ENCODE measurements around the gene CSF3R. TPM values are rescaled to one million over a fixed set of nuclear protein-coding genes. Genes with fewer than 3 reads are reported as not detected.

Gene CSF3R
- total RNA-seq, 2 experiments from 2014 or later = not detected

- POLR2A ChIA-PET = no interaction called here
- intact Hi-C loops (cut with micrococcal nuclease; ENCODE audit: unreplicated experiment) = no loop called here
- no peak overlapping the region for H3K4me3 ChIP-seq (ENCODE audit: low read depth, low read length, poor library complexity, severe bottlenecking)
Measured at GRCh38 chr1:36524359-36525062, 41.8 kb upstream of the CSF3R start.

GRCh38 chr1:36523850-36524249, 41.1 kb upstream of the CSF3R start:
- H3K4me1 ChIP-seq (ENCODE audit: insufficient read depth, low read length, poor library complexity, severe bottlenecking) = no peaks in the 10 kb centered on the region
- DNase-seq (ENCODE audit: low spot score) = no peak
- H3K36me3 ChIP-seq (ENCODE audit: insufficient read depth, low read length) = no peaks in the 10 kb centered on the region
- no peaks in the 10 kb centered on the region for H4K20me1 ChIP-seq (ENCODE audit: insufficient read depth, low read length)
- CTCF ChIA-PET (ENCODE audit: unreplicated experiment) = no interaction called here
- POLR2A ChIA-PET = no interaction called here
- no peaks in the 10 kb centered on the region for H3K9me3 ChIP-seq (ENCODE audit: low read length)
- intact Hi-C loops (cut with micrococcal nuclease; ENCODE audit: unreplicated experiment) = no loop called here
- TF ChIP-seq CTCF (conservative IDR thresholded peaks at IDR 0.05; ENCODE audit: low read length) (no peak), EZH2phosphoT487 (IDR thresholded peaks at IDR 0.05; ENCODE audit: borderline replicate concordance, low read depth, low read length) (no peak)
- H3K79me2 ChIP-seq (ENCODE audit: insufficient read depth, low read depth, low read length) = no peaks in the 10 kb centered on the region
- BruUV-seq (replicated peaks) = no TSS peak
- no peaks in the 10 kb centered on the region for H3K9me2 ChIP-seq (ENCODE audit: insufficient read depth, low read length)
- no peak overlapping the region for H3K27ac ChIP-seq (ENCODE audit: low read depth, low read length, poor library complexity, severe bottlenecking)
- H3K4me2 ChIP-seq (ENCODE audit: low read length) = no peak overlapping the region
- no peak overlapping the region for H3K4me3 ChIP-seq (ENCODE audit: low read depth, low read length, poor library complexity, severe bottlenecking)
- no peak overlapping the region for H2AFZ ChIP-seq (ENCODE audit: low read length)

More at GRCh38 chr1:36524359-36525062, 41.8 kb upstream of the CSF3R start:
- Histone ChIP-seq H3K9me2 (ENCODE audit: insufficient read depth, low read length) (no peaks in the 10 kb centered on the region), H3K36me3 (ENCODE audit: insufficient read depth, low read length) (no peaks in the 10 kb centered on the region), H3K9me3 (ENCODE audit: low read length) (no peaks in the 10 kb centered on the region), H2AFZ (ENCODE audit: low read length) (no peak overlapping the region), H3K27ac (ENCODE audit: low read depth, low read length, poor library complexity, severe bottlenecking) (no peak overlapping the region), H4K20me1 (ENCODE audit: insufficient read depth, low read length) (no peaks in the 10 kb centered on the region), H3K79me2 (ENCODE audit: insufficient read depth, low read depth, low read length) (no peaks in the 10 kb centered on the region), H3K4me2 (ENCODE audit: low read length) (no peak overlapping the region), H3K4me1 (ENCODE audit: insufficient read depth, low read length, poor library complexity, severe bottlenecking) (no peaks in the 10 kb centered on the region)
- TF ChIP-seq CTCF (conservative IDR thresholded peaks at IDR 0.05; ENCODE audit: low read length) (no peak), EZH2phosphoT487 (IDR thresholded peaks at IDR 0.05; ENCODE audit: borderline replicate concordance, low read depth, low read length) (no peak)
- CTCF ChIA-PET (ENCODE audit: unreplicated experiment) = no interaction called here
- DNase-seq (ENCODE audit: low spot score) = no peak
- BruUV-seq (replicated peaks) = no TSS peak

GRCh38 chr1:36523230-36523495, 40.5 kb upstream of the CSF3R start:
- no TSS peak for BruUV-seq (replicated peaks)
- no peak overlapping the region for H3K4me3 ChIP-seq (ENCODE audit: low read depth, low read length, poor library complexity, severe bottlenecking)
- ChIA-PET POLR2A (no interaction called here), CTCF (ENCODE audit: unreplicated experiment) (no interaction called here)
- no peaks in the 10 kb centered on the region for H3K9me2 ChIP-seq (ENCODE audit: insufficient read depth, low read length)
- no peaks in the 10 kb centered on the region for H4K20me1 ChIP-seq (ENCODE audit: insufficient read depth, low read length)
- intact Hi-C loops (cut with micrococcal nuclease; ENCODE audit: unreplicated experiment) = no loop called here
- no peak overlapping the region for H2AFZ ChIP-seq (ENCODE audit: low read length)
- H3K9me3 ChIP-seq (ENCODE audit: low read length) = no peaks in the 10 kb centered on the region
- H3K36me3 ChIP-seq (ENCODE audit: insufficient read depth, low read length) = no peaks in the 10 kb centered on the region
- H3K79me2 ChIP-seq (ENCODE audit: insufficient read depth, low read depth, low read length) = no peaks in the 10 kb centered on the region
- H3K4me2 ChIP-seq (ENCODE audit: low read length) = no peak overlapping the region
- TF ChIP-seq CTCF (conservative IDR thresholded peaks at IDR 0.05; ENCODE audit: low read length) (no peak), EZH2phosphoT487 (IDR thresholded peaks at IDR 0.05; ENCODE audit: borderline replicate concordance, low read depth, low read length) (no peak)
- no peak overlapping the region for H3K27ac ChIP-seq (ENCODE audit: low read depth, low read length, poor library complexity, severe bottlenecking)
- DNase-seq (ENCODE audit: low spot score) = no peak
- no peaks in the 10 kb centered on the region for H3K4me1 ChIP-seq (ENCODE audit: insufficient read depth, low read length, poor library complexity, severe bottlenecking)

Measured in OCI-LY7 (cell line).